Neural cell (in vitro differentiated cells): ENCODE measurements around the gene LEMD2. TPM values are rescaled to one million over a fixed set of nuclear protein-coding genes. Genes with fewer than 3 reads are reported as not detected.

Experiments used
- H2AFZ ChIP-seq: fragments of 200-600, 300-800 bp; sonication (generic), shearing (Covaris generic); 2 replicates; pipeline ENCODE4 v1.6.0; 2014; ENCODE audit warnings: low read depth, mild to moderate bottlenecking, antibody characterized with exemption, low read length, moderate library complexity
- H3F3A ChIP-seq: fragments of 200-600 bp; shearing (Covaris generic); 2 replicates; pipeline ENCODE4 v1.6.1; 2016; ENCODE audit warnings: mild to moderate bottlenecking, moderate library complexity, mixed read lengths, antibody characterized with exemption, low read length; ENCODE audit not compliant: insufficient read depth, poor library complexity, severe bottlenecking
- H3K27ac ChIP-seq: fragments of 200-600, 300-800 bp; sonication (generic), shearing (Covaris generic); 2 replicates; pipeline ENCODE4 v1.5.1; 2014; ENCODE audit warnings: mild to moderate bottlenecking, low read length, moderate library complexity
- H3K27me3 ChIP-seq: fragments of 300-800, 200-600 bp; sonication (generic), shearing (Covaris generic); 2 replicates; pipeline ENCODE4 v1.6.0; 2014; ENCODE audit warnings: mild to moderate bottlenecking, low read depth, low read length, moderate library complexity; ENCODE audit not compliant: insufficient read depth
- H3K36me3 ChIP-seq: fragments of 300-800, 200-600 bp; sonication (generic), shearing (Covaris generic); 2 replicates; pipeline ENCODE4 v1.5.1; 2014; ENCODE audit warnings: mild to moderate bottlenecking, antibody characterized with exemption, low read length, moderate library complexity; ENCODE audit not compliant: insufficient read depth
- H3K4me2 ChIP-seq: fragments of 300-800, 200-600 bp; sonication (generic), shearing (Covaris generic); 2 replicates; pipeline ENCODE4 v1.6.0; 2014; ENCODE audit warnings: mild to moderate bottlenecking, low read length
- H3K4me3 ChIP-seq: fragments of 300-800, 200-600 bp; sonication (generic), shearing (Covaris generic); 2 replicates; pipeline ENCODE4 v1.5.1; 2014; ENCODE audit warnings: mild to moderate bottlenecking, low read length, moderate library complexity
- H3K79me2 ChIP-seq: fragments of 200-600 bp; shearing (Covaris generic); replicated peaks from 2 replicates; pipeline ENCODE4 v1.6.0; 2014; ENCODE audit warnings: mild to moderate bottlenecking, low read length, moderate library complexity; ENCODE audit not compliant: insufficient read depth
- H3K9ac ChIP-seq: fragments of 300-800, 200-600 bp; sonication (generic), shearing (Covaris generic); 2 replicates; pipeline ENCODE4 v1.6.1; 2016; ENCODE audit warnings: mild to moderate bottlenecking, low read length, mixed read lengths
- H3K9me2 ChIP-seq: fragments of 200-600 bp; shearing (Covaris generic); 2 replicates; pipeline ENCODE4 v1.6.1; 2016; ENCODE audit warnings: mild to moderate bottlenecking, low read length, mixed read lengths; ENCODE audit not compliant: insufficient read depth
- H3K9me3 ChIP-seq: fragments of 200-600, 300-800 bp; sonication (generic), shearing (Covaris generic); 2 replicates; pipeline ENCODE4 v1.6.1; 2016; ENCODE audit warnings: mild to moderate bottlenecking, mixed run types, low read length, moderate library complexity, mixed read lengths
- H4K20me1 ChIP-seq: fragments of 200-600 bp; shearing (Covaris generic); 2 replicates; pipeline ENCODE4 v1.6.1; 2016; ENCODE audit warnings: mild to moderate bottlenecking, mixed run types; ENCODE audit not compliant: insufficient read depth
- CTCF ChIP-seq: fragments of 450-650 bp; IDR thresholded peaks from 2 replicates; pipeline ENCODE4 v1.5.1; 2014; ENCODE audit warnings: antibody characterized with exemption, mild to moderate bottlenecking, moderate library complexity; ENCODE audit not compliant: poor library complexity, severe bottlenecking
- EP300 ChIP-seq: fragments of 450-650 bp; conservative IDR thresholded peaks from 2 replicates; pipeline ENCODE4 v1.6.1; 2014; ENCODE audit warnings: antibody characterized with exemption, mild to moderate bottlenecking, moderate library complexity; ENCODE audit not compliant: poor library complexity, severe bottlenecking
- EZH2 ChIP-seq: fragments of 200-600, 300-800 bp; shearing (Covaris generic), sonication (generic); IDR thresholded peaks from 2 replicates; pipeline ENCODE4 v1.6.1; 2014; ENCODE audit warnings: antibody characterized with exemption, low read length, borderline replicate concordance, mild to moderate bottlenecking; ENCODE audit not compliant: insufficient read depth, poor library complexity, severe bottlenecking
- MXI1 ChIP-seq: fragments of 450-650 bp; conservative IDR thresholded peaks from 2 replicates; pipeline ENCODE4 v1.6.1; 2014; ENCODE audit warnings: antibody characterized with exemption, mild to moderate bottlenecking; ENCODE audit not compliant: poor library complexity, severe bottlenecking
- POLR2AphosphoS5 ChIP-seq: IDR thresholded peaks from 2 replicates; pipeline ENCODE4 v1.6.1; 2012
- RAD21 ChIP-seq: fragments of 450-650 bp; conservative IDR thresholded peaks from 2 replicates; pipeline ENCODE4 v1.6.1; 2014; ENCODE audit warnings: antibody characterized with exemption, mild to moderate bottlenecking, moderate library complexity
- REST ChIP-seq: IDR thresholded peaks from 2 replicates; pipeline ENCODE4 v1.6.1; 2012; ENCODE audit warnings: borderline replicate concordance
- SMC3 ChIP-seq: fragments of 450-650 bp; conservative IDR thresholded peaks from 2 replicates; pipeline ENCODE4 v1.6.1; 2014; ENCODE audit warnings: antibody characterized with exemption, mild to moderate bottlenecking, moderate library complexity; ENCODE audit not compliant: poor library complexity
- TAF1 ChIP-seq: IDR thresholded peaks from 2 replicates; pipeline ENCODE4 v1.6.1; 2012; ENCODE audit warnings: low read depth
- polyA plus RNA-seq: library from polyadenylated mRNA; depleted of rRNA; stranded (reverse); fragments of >200 nt; gene quantifications from 2 replicates; pipeline ENCODE4 v1.2.3, GENCODE V29; 2014

The LEMD2 gene
- polyA plus RNA-seq, 1 donor from 2014 or later = 84.6 TPM

- no peaks in the 10 kb centered on the region for H3K79me2 ChIP-seq
- no peak overlapping the region for H3K4me2 ChIP-seq
- H2AFZ ChIP-seq = no peak overlapping the region
- no peaks in the 10 kb centered on the region for H4K20me1 ChIP-seq
- TF ChIP-seq RAD21 = no peak
- TF ChIP-seq EZH2 = no peak
- no peak for TF ChIP-seq CTCF
- no peak for TF ChIP-seq TAF1
- TF ChIP-seq MXI1 = no peak
- TF ChIP-seq SMC3 = no peak
- no peak for TF ChIP-seq POLR2AphosphoS5
- no peak for TF ChIP-seq EP300
- no peak for TF ChIP-seq REST
- no peaks in the 10 kb centered on the region for H3K9me3 ChIP-seq
- no peaks in the 10 kb centered on the region for H3K9me2 ChIP-seq
- no peaks in the 10 kb centered on the region for H3F3A ChIP-seq
- no peak overlapping the region for H3K27ac ChIP-seq
- no peak overlapping the region for H3K9ac ChIP-seq
- H3K4me3 ChIP-seq = no peak overlapping the region
- no peaks in the 10 kb centered on the region for H3K36me3 ChIP-seq
- H3K27me3 ChIP-seq = no peaks in the 10 kb centered on the region
These were observed 36.3 kb downstream of the LEMD2 start for GRCh38 chr6:33752646-33753015.

GRCh38 chr6:33751771-33752645 is 36.9 kb downstream of the LEMD2 start:
- Histone ChIP-seq H3K9me3 (no peaks in the 10 kb centered on the region), H3K79me2 (no peaks in the 10 kb centered on the region), H4K20me1 (no peaks in the 10 kb centered on the region), H3K9ac (no peak overlapping the region), H3K4me3 (no peak overlapping the region), H3K27me3 (no peaks in the 10 kb centered on the region), H2AFZ (no peak overlapping the region), H3F3A (no peaks in the 10 kb centered on the region), H3K27ac (no peak overlapping the region), H3K36me3 (no peaks in the 10 kb centered on the region), H3K4me2 (no peak overlapping the region), H3K9me2 (no peaks in the 10 kb centered on the region)
- no peak for TF ChIP-seq REST
- TF ChIP-seq CTCF = no peak
- no peak for TF ChIP-seq EP300
- no peak for TF ChIP-seq RAD21
- TF ChIP-seq MXI1 = no peak
- TF ChIP-seq EZH2 = no peak
- TF ChIP-seq TAF1 = no peak
- TF ChIP-seq POLR2AphosphoS5 = no peak
- TF ChIP-seq SMC3 = no peak
